B cell (primary cell): ENCODE data around the gene TMEM131.

ENCODE experiments used
- EZH2 ChIP-seq: IDR thresholded peaks from 2 replicates; pipeline ENCODE4 v1.6.1; 2012; ENCODE audit warnings: borderline replicate concordance, low read depth, mild to moderate bottlenecking, moderate library complexity, low read length; ENCODE audit not compliant: insufficient read depth, poor library complexity, severe bottlenecking
- TF ChIP-seq, protein P1 (sequence below): fragments of 200-600 bp; IDR thresholded peaks from one replicate; pipeline ENCODE4 v1.8.0; 2022; ENCODE audit warnings: antibody characterized with exemption, mild to moderate bottlenecking

DNA sequence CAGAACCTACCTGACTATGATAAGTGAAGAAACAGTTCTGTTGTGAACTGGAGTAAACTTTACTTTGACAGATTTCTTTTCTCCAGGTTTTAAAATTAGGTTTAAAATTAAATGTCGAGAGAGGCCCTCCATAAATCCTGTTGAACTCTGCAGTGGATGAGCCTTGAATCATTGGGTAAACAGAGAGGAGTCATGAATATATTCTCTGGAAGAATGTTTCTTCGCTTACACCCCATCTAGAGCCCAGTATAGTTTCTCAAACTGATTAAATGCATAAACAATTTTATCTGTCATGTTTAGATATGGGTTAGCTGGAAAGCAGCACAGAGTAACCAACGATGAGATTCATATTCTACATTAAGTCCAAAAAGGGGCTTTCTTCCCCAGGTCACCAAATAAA lies 198.4 kb downstream of the TMEM131 start:
- TF ChIP-seq, protein P1, sequence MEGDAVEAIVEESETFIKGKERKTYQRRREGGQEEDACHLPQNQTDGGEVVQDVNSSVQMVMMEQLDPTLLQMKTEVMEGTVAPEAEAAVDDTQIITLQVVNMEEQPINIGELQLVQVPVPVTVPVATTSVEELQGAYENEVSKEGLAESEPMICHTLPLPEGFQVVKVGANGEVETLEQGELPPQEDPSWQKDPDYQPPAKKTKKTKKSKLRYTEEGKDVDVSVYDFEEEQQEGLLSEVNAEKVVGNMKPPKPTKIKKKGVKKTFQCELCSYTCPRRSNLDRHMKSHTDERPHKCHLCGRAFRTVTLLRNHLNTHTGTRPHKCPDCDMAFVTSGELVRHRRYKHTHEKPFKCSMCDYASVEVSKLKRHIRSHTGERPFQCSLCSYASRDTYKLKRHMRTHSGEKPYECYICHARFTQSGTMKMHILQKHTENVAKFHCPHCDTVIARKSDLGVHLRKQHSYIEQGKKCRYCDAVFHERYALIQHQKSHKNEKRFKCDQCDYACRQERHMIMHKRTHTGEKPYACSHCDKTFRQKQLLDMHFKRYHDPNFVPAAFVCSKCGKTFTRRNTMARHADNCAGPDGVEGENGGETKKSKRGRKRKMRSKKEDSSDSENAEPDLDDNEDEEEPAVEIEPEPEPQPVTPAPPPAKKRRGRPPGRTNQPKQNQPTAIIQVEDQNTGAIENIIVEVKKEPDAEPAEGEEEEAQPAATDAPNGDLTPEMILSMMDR: no peak
- TF ChIP-seq EZH2: no peak
